Calu3 (cell line): Measurements from ENCODE around the gene SERPINA5. TPM values are rescaled to one million over a fixed set of nuclear protein-coding genes. Genes with fewer than 3 reads are reported as not detected.

Source experiments
- BruUV-seq: library from RNA; stranded (reverse); fragments of 400-500 nt; replicated peaks from 2 replicates; lab custom pipeline; 2021; lab: Mats Ljungman, UMichigan
- CTCF ChIA-PET: fragments of 300-600 bp; sonication (Branson Sonifier 250); formaldehyde crosslinking; loops from one replicate; lab custom pipeline; 2022; ENCODE audit warnings: antibody characterized with exemption; lab: Charles Lee
- DNase-seq: peaks from one replicate; pipeline ENCODE4 v3.0.0; 2022
- H3K27ac Mint-ChIP-seq: one replicate; pipeline ENCODE4 v1.8.0; 2022; ENCODE audit warnings: mixed read lengths; ENCODE audit not compliant: unreplicated experiment
- H3K27me3 Mint-ChIP-seq: one replicate; pipeline ENCODE4 v1.8.0; 2022; ENCODE audit warnings: mixed read lengths; ENCODE audit not compliant: unreplicated experiment
- H3K36me3 Mint-ChIP-seq: one replicate; pipeline ENCODE4 v1.8.0; 2022; ENCODE audit warnings: mild to moderate bottlenecking, moderate library complexity, mixed read lengths; ENCODE audit not compliant: insufficient read depth, unreplicated experiment
- H3K4me1 Mint-ChIP-seq: one replicate; pipeline ENCODE4 v1.8.0; 2022; ENCODE audit warnings: mild to moderate bottlenecking, low read depth, mixed read lengths; ENCODE audit not compliant: unreplicated experiment
- H3K4me3 Mint-ChIP-seq: one replicate; pipeline ENCODE4 v1.8.0; 2022; ENCODE audit warnings: mild to moderate bottlenecking, low read depth, moderate library complexity, mixed read lengths; ENCODE audit not compliant: unreplicated experiment
- H3K9me3 Mint-ChIP-seq: one replicate; pipeline ENCODE4 v1.8.0; 2022; ENCODE audit warnings: low read depth, mixed read lengths; ENCODE audit not compliant: unreplicated experiment
- CTCF ChIP-seq: fragments of 200-600 bp; IDR thresholded peaks from one replicate; pipeline ENCODE4 v1.8.0; 2022; ENCODE audit warnings: antibody characterized with exemption; ENCODE audit not compliant: unreplicated experiment
- intact Hi-C: fragments of 100-400 bp; cut with micrococcal nuclease; formaldehyde crosslinking; loops from one replicate; pipeline ENCODE4 v1.10.0; 2022; ENCODE audit not compliant: unreplicated experiment
- total RNA-seq: library from RNA; stranded (reverse); gene quantifications from 2 replicates; pipeline ENCODE4 v1.2.3, GENCODE V29; 2022

SERPINA5 gene
- total RNA-seq, 1 experiment from 2014 or later: 20.7 TPM

- DNase-seq: no peak
- no TSS peak for BruUV-seq
- Mint-ChIP-seq H3K36me3 (peaks cover 11% of the 10 kb centered on the region), H3K27me3 (no peaks in the 10 kb centered on the region), H3K4me1 (peaks cover 17% of the 10 kb centered on the region), H3K27ac (no peak overlapping the region), H3K4me3 (no peak overlapping the region), H3K9me3 (no peaks in the 10 kb centered on the region)
- intact Hi-C loops: no loop called here
- no peak for TF ChIP-seq CTCF
- CTCF ChIA-PET: no interaction called here
Measured at GRCh38 chr14:94586635-94587034, 5.4 kb downstream of the SERPINA5 start.

DNA sequence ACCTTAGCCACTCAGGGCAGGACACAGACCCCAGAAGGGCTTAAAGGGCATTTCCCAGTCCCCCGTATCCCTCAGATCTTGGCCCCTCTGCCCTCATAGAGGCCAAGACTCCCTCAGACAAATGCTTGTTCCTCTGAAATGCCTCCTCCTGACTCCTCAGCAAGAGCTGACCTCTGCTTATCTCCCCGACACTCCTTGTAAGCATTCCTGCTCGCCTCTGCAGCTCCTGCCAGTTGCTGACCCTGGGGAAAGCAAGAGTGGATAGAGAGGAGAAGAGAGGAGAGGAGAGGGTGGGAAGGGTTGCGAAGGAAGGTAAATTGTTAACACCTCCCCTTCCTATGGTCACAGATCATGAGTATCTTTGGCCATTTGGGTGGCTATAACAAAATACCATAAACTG is 7.1 kb downstream of the SERPINA5 start:
- intact Hi-C loops: no loop called here
- Mint-ChIP-seq H3K36me3 (peaks cover 19% of the 10 kb centered on the region), H3K4me1 (peaks cover under 1% of the 10 kb centered on the region), H3K27me3 (no peaks in the 10 kb centered on the region), H3K27ac (no peak overlapping the region), H3K9me3 (no peaks in the 10 kb centered on the region), H3K4me3 (no peak overlapping the region)
- no TSS peak for BruUV-seq
- no peak for DNase-seq
- no peak for TF ChIP-seq CTCF
- CTCF ChIA-PET: no interaction called here

DNA sequence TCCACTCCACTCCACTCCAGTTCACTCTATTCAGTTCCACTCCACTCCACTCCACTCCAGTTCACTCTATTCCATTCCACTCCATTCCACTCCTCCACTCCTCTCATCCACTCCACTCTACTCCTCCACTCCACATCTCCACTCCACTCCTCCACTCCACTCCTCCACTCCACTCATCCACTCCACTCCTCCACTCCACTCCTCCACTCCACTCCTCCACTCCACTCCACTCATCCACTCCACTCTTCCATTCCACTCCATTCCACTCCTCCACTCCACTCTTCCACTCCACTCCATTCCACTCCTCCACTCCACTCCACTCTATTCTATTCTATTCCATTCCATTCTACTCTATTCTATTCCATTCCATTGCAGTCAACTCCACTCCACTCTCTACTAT is 9.8 kb downstream of the SERPINA5 start:
- CTCF ChIA-PET: no interaction called here
- no peak for TF ChIP-seq CTCF
- Mint-ChIP-seq H3K27me3 (no peaks in the 10 kb centered on the region), H3K4me3 (no peak overlapping the region), H3K4me1 (peaks cover 23% of the 10 kb centered on the region), H3K9me3 (no peaks in the 10 kb centered on the region), H3K27ac (no peak overlapping the region), H3K36me3 (peaks cover 20% of the 10 kb centered on the region)
- DNase-seq: no peak
- no TSS peak for BruUV-seq
- intact Hi-C loops: no loop called here

DNA sequence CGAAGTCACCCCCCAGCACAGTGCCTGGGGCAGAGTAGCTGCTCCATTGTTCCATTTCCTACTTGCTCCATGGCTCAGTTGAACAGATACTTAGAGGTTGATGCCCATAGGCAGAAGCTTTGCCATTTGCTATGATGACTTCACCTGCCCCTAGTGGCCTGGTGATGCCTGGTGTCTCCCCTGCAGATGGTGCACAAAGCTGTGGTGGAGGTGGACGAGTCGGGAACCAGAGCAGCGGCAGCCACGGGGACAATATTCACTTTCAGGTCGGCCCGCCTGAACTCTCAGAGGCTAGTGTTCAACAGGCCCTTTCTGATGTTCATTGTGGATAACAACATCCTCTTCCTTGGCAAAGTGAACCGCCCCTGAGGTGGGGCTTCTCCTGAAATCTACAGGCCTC is 10.6 kb downstream of the SERPINA5 start:
- peaks cover 22% of the 10 kb centered on the region for H3K36me3 Mint-ChIP-seq
- H3K4me3 Mint-ChIP-seq: no peak overlapping the region
- CTCF ChIA-PET: interaction anchor here (0.6 kb wide), 1 partner anchor 49 kb away, joined by 4 read pairs; no protein-coding TSS in a partner anchor
- H3K9me3 Mint-ChIP-seq: no peaks in the 10 kb centered on the region
- peaks cover 31% of the 10 kb centered on the region for H3K4me1 Mint-ChIP-seq
- intact Hi-C loops: no loop called here
- DNase-seq: no peak
- no peak overlapping the region for H3K27ac Mint-ChIP-seq
- TF ChIP-seq CTCF: no peak
- no peaks in the 10 kb centered on the region for H3K27me3 Mint-ChIP-seq
- no TSS peak for BruUV-seq
